22Rv1 (cell line): Measurements from ENCODE around the gene CDK5R2.

Experiments used
- H3K27ac ChIP-seq: fragments of 450-650 bp; 2 replicates; pipeline ENCODE4 v1.5.1; 2017
- ZFX ChIP-seq: fragments of 450-650 bp; IDR thresholded peaks from 2 replicates; pipeline ENCODE4 v1.6.1; 2017; ENCODE audit warnings: antibody characterized with exemption, borderline replicate concordance
- TF ChIP-seq, protein P1 (sequence below): fragments of 450-650 bp; IDR thresholded peaks from 2 replicates; pipeline ENCODE4 v1.5.1; 2017; ENCODE audit warnings: mild to moderate bottlenecking

Gene CDK5R2

DNA sequence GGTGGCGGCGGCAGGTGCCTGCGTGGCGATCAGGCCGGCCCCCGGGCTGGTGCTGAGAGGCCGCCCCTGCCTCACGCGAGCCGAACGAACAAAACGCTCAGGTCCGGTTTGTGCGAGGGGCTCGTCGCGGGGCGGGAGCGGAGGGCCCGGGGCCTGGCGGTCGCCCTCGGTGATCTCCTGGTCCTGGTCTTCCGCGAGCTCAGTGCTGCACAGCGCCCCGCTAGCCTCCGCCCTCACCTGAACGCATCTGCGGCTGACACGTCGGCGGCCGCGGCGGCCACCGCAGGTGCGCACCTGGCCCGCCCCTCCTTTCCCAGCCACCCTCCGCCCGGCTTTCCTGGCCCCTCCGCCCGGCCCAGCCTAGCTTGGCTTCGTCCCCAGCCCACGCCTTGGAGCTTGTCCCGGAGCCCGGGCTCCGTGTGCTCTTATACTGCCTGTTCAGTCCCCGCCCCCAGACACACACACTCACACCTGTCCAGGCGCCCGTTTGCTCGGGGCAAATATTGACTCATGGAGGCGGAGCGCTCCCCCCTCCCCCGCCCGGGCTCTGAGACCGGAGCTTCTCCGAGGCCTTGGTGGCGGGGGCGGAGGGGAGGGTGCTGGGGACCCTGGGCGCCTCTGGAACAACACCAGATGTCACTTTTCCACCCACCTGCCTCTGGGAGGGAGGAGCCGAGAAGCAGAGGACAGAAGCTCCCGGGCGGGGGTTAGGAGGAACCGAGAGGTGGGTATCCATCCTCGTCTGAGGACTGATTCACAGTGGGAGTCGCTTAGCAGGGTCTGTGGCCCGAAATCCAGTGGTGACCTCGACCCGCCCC is 42.3 kb downstream of the CDK5R2 start:
- no peak for TF ChIP-seq ZFX
- TF ChIP-seq, protein P1, sequence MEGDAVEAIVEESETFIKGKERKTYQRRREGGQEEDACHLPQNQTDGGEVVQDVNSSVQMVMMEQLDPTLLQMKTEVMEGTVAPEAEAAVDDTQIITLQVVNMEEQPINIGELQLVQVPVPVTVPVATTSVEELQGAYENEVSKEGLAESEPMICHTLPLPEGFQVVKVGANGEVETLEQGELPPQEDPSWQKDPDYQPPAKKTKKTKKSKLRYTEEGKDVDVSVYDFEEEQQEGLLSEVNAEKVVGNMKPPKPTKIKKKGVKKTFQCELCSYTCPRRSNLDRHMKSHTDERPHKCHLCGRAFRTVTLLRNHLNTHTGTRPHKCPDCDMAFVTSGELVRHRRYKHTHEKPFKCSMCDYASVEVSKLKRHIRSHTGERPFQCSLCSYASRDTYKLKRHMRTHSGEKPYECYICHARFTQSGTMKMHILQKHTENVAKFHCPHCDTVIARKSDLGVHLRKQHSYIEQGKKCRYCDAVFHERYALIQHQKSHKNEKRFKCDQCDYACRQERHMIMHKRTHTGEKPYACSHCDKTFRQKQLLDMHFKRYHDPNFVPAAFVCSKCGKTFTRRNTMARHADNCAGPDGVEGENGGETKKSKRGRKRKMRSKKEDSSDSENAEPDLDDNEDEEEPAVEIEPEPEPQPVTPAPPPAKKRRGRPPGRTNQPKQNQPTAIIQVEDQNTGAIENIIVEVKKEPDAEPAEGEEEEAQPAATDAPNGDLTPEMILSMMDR: no peak
- peak overlapping the region; percentile 91 for H3K27ac ChIP-seq

DNA sequence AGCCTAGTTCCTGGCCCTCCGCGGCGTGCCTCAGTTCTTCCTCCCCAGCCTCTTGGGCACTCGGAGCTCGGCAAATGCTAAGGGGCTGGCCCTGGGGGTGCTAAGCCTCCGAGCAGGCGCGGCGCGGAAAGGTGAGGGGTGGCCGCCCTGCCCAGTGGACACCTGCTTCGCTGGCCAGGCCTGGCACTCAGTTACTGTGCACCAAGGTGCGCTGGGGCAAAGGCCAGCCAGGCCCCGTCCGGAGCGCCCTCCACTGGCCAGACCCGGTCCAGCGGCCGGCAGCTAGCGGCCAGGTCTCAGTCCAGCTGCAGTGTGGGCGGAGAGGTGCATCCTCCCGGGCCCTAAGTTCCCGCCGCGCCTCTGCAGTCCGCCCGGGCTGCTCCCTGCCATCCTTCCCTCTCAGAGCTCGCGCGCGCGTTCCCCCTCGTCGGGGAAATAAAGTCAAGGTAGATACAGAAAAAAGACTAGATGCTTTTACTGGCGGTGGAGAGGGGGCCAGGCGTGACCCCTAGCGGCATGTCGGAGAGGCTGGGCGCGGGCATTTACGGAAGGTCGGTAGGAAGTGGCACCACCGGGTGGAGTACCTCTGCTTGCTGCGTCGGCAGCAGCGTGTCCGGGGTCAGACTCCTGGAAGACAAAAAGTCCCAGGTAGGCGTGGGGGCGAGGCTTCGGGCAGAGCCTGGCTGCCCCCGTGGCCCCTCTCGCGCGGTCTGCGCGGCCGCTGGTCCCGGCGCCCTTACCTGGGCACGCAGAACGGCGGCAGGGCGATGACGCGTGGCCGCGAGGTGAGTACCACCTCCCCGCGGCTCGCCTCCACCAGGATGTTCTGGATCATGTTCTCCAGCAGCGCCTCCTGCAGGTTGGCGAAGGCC is 43.2 kb downstream of the CDK5R2 start:
- TF ChIP-seq, protein P1: peak; percentile 91
- TF ChIP-seq ZFX: no peak
- peak overlapping the region; percentile 91 for H3K27ac ChIP-seq

DNA sequence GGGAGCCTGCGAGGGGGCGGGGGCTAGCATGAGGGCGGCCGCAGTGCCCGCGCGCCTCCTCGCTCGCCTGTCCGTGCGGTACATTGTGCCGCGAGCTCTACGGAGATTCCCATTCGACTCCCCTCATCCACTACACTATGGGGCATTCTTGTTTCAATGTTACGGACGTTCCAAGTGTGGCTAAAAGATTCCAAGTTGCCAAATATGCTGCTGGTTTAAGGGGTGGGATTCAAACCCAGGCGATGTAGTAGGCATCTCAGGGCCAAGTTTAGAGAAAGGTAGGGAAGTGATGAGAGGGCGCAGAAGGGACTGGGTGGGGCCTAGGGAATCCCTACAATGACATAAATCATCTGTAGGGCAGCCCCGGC is 43.8 kb downstream of the CDK5R2 start:
- peak overlapping the region; percentile 91 for H3K27ac ChIP-seq
- no peak for TF ChIP-seq ZFX
- TF ChIP-seq, protein P1: no peak; the same call in none of the 2 replicates

DNA sequence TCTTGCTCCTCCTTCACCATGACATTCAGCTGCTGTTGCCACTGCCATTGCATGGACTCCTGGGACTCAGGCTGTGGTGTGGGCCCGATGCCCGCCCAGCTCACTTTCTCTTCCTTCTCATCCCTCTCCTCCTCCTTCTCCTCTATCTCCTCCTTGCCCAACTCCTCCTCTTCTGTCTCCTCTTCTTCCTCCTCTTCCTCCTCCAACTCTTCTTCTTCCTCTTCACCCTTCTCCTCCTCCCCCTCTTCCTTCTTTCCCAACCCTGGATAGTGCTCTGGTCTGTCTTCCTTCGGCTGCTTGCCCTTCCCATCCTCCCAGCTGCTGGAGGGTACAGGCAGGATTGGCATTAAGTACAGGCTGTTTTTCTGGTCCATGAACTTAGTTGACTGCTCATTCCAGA is 44.5 kb downstream of the CDK5R2 start:
- no peak overlapping the region for H3K27ac ChIP-seq

DNA sequence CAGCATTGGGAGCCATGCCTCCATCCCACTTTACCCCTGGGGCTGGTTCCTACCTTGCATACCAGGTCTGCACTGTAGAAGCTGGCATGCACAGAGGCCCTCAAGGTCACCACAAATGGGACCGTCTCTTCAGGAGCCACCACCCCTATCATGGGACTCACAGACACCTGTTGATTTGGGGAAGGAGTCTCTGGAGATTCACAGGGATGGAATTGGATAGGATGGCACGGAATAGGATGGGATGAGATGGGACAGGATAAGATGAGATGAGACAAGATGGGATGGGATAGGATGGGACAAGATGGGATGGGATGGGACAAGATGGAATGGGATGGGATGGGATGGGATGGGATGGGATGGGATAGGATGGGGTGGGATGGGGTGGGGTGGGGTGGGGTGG is 49.8 kb downstream of the CDK5R2 start:
- H3K27ac ChIP-seq: no peak overlapping the region
- TF ChIP-seq ZFX: no peak
- TF ChIP-seq, protein P1: no peak

More for the DNA sequence above, 44.5 kb downstream of the CDK5R2 start:
- no peak for TF ChIP-seq ZFX
- TF ChIP-seq, protein P1: no peak

DNA sequence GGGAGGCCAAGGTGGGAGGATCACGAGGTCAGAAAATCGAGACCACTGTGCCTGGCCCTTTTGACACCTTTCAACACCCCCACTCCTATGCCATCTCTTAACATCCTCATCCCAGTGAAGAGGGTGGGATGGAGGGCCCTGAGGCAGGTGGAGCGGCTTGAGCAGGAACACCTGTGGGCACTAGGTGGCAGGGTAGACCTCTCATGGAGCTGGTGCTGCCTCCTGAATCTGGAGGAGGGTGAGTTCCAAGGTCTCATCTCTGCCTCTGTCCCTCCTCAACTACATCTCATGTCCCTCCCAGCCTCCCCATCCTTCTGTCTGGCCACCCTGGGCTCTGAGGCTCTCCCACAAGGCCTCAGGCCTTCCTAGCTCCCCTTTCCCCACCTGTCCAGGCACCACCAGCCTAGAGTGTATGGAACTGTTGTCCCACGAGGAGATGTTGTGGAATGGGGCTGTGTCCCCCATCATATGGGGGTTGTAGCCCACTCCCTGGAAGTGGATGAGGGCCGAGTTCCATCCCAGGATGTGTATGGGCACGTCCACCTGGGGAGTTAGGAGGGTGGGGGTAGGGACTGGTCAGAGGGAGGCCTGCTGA is 50.8 kb downstream of the CDK5R2 start:
- TF ChIP-seq, protein P1: peak; percentile 81
- TF ChIP-seq ZFX: no peak
- no peak overlapping the region for H3K27ac ChIP-seq
